B cell (primary cell): ENCODE results near the gene TMBIM1. TPM values are rescaled to one million over a fixed set of nuclear protein-coding genes. Genes with fewer than 3 reads are reported as not detected.

Experiments used
- ATAC-seq: fragments of 200-7000 bp; cut with Tn5 transposase; one replicate; pipeline ENCODE4 v1.10.0; 2021; ENCODE audit warnings: low read depth, mild to moderate bottlenecking, moderate number of reproducible peaks, moderate library complexity
- CTCF ChIA-PET: fragments of 350-600 bp; sonication (Branson Sonifier 250); formaldehyde crosslinking; loops from one replicate; lab custom pipeline; 2021; ENCODE audit warnings: antibody characterized with exemption, inconsistent platforms; lab: Charles Lee
- POLR2A ChIA-PET: fragments of 350-600 bp; sonication (Branson Sonifier 250); formaldehyde crosslinking; loops from one replicate; lab custom pipeline; 2021; ENCODE audit warnings: antibody characterized with exemption; lab: Charles Lee
- DNase-seq: peaks from one replicate; pipeline ENCODE4 v3.0.0; 2013
- H2AFZ ChIP-seq: 2 replicates; pipeline ENCODE4 v1.6.1; 2012; ENCODE audit warnings: mild to moderate bottlenecking, low read depth, low read length; ENCODE audit not compliant: insufficient read depth, poor library complexity, severe bottlenecking
- H3K27ac ChIP-seq, 2 donors: 1 replicate in 1 of 2; 2 replicates in 1 of 2; pipeline ENCODE4 v1.5.1; 2012 to 2013; ENCODE audit warnings: low read length in 2 of 2, mild to moderate bottlenecking in 2 of 2, moderate library complexity in 1 of 2
- H3K27me3 ChIP-seq, 4 experiments: fragments of 200-600 bp in 1 of 4; sonication (generic) in 1 of 4; replicated peaks in 1 of 4; 1 replicate in 2 of 4; 2 replicates in 2 of 4; pipeline versions ENCODE4 v1.6.1 to v1.7.0; 2013 to 2016; ENCODE audit warnings: low read length in 3 of 4, mild to moderate bottlenecking in 2 of 4, mixed read lengths in 1 of 4, moderate library complexity in 1 of 4; ENCODE audit not compliant: insufficient read depth in 4 of 4, control insufficient read depth in 3 of 4; ENCODE audit errors: control extremely low read depth in 1 of 4
- H3K36me3 ChIP-seq, 2 experiments: replicated peaks in 1 of 2; 1 replicate in 1 of 2; 2 replicates in 1 of 2; pipeline versions ENCODE4 v1.6.1 to v1.7.1; 2013; ENCODE audit warnings: low read length in 1 of 2; ENCODE audit not compliant: insufficient read depth in 2 of 2, control insufficient read depth in 1 of 2; ENCODE audit errors: control extremely low read depth in 1 of 2, extremely low read depth in 1 of 2
- H3K4me1 ChIP-seq, 2 donors: fragments of 200-600 bp in 1 of 2; sonication (generic) in 1 of 2; 1 replicate in 1 of 2; 2 replicates in 1 of 2; pipeline versions ENCODE4 v1.5.1 to v1.6.1; 2013 to 2017; ENCODE audit warnings: low read length in 2 of 2; ENCODE audit not compliant: control insufficient read depth in 2 of 2, insufficient read depth in 2 of 2
- H3K4me2 ChIP-seq: replicated peaks from 2 replicates; pipeline ENCODE3; 2012; ENCODE audit warnings: mild to moderate bottlenecking, low read depth, low read length; ENCODE audit not compliant: poor library complexity, severe bottlenecking
- H3K4me3 ChIP-seq, 5 experiments: fragments of 200-600 bp in 1 of 5; sonication (generic) in 1 of 5; 1 replicate in 3 of 5; 2 replicates in 2 of 5; pipeline versions ENCODE4 v1.5.1 to v1.7.0; 2011 to 2016; ENCODE audit warnings: low read length in 4 of 5, mild to moderate bottlenecking in 4 of 5, low read depth in 2 of 5, control low read depth in 1 of 5, moderate library complexity in 1 of 5; ENCODE audit not compliant: insufficient read depth in 1 of 5; ENCODE audit errors: control extremely low read depth in 1 of 5, extremely low read depth in 1 of 5
- H3K79me2 ChIP-seq: fragments of 200-600 bp; sonication (generic); one replicate; pipeline ENCODE4 v1.6.0; 2016; ENCODE audit warnings: low read length; ENCODE audit not compliant: control insufficient read depth, insufficient read depth
- H3K9ac ChIP-seq: fragments of 200-600 bp; sonication (generic); 2 replicates; pipeline ENCODE4 v1.6.1; 2017; ENCODE audit warnings: mild to moderate bottlenecking, low read length, moderate library complexity
- H3K9me3 ChIP-seq, 3 donors: one replicate each; pipeline versions ENCODE4 v1.6.1 to v1.7.1; 2013; ENCODE audit warnings: low read length in 2 of 3; ENCODE audit not compliant: control insufficient read depth in 2 of 3, insufficient read depth in 1 of 3; ENCODE audit errors: control extremely low read depth in 1 of 3
- H4K20me1 ChIP-seq: 2 replicates; pipeline ENCODE4 v1.6.0; 2012; ENCODE audit warnings: mild to moderate bottlenecking, low read length; ENCODE audit not compliant: insufficient read depth, control insufficient read depth, poor library complexity, severe bottlenecking
- H3K27ac Mint-ChIP-seq: one replicate; pipeline ENCODE4 v1.8.0; 2021; ENCODE audit warnings: mixed read lengths
- H3K27me3 Mint-ChIP-seq: one replicate; pipeline ENCODE4 v1.8.0; 2021; ENCODE audit warnings: mixed read lengths
- H3K4me1 Mint-ChIP-seq: one replicate; pipeline ENCODE4 v1.8.0; 2021; ENCODE audit warnings: mixed read lengths
- H3K4me3 Mint-ChIP-seq: one replicate; pipeline ENCODE4 v1.8.0; 2021; ENCODE audit warnings: mixed read lengths
- H3K9me3 Mint-ChIP-seq: one replicate; pipeline ENCODE4 v1.8.0; 2022; ENCODE audit warnings: mixed read lengths; ENCODE audit not compliant: insufficient read depth
- CTCF ChIP-seq: fragments of 200-600 bp; IDR thresholded peaks from one replicate; pipeline ENCODE4 v1.8.0; 2022; ENCODE audit warnings: antibody characterized with exemption, mild to moderate bottlenecking
- EZH2 ChIP-seq: IDR thresholded peaks from 2 replicates; pipeline ENCODE4 v1.6.1; 2012; ENCODE audit warnings: borderline replicate concordance, low read depth, mild to moderate bottlenecking, moderate library complexity, low read length; ENCODE audit not compliant: insufficient read depth, poor library complexity, severe bottlenecking
- WGBS: methylation state at CpG from one replicate; pipeline ENCODE4 v1.1.5; 2013; ENCODE audit warnings: missing lambda C conversion rate; ENCODE audit not compliant: insufficient coverage; 5-methylcytosine and 5-hydroxymethylcytosine counted together
- intact Hi-C: fragments of 100-400 bp; cut with micrococcal nuclease; formaldehyde crosslinking; loops from one replicate; pipeline ENCODE4 v1.10.0; 2022
- polyA plus RNA-seq: library from polyadenylated mRNA; depleted of rRNA; stranded (reverse); fragments of >200 nt; gene quantifications from 2 replicates; pipeline ENCODE4 v1.2.3, GENCODE V29; 2012
- total RNA-seq, 2 donors: library from RNA; stranded (reverse); fragments of 120-200 nt in 1 of 2; gene quantifications; 1 replicate in 1 of 2; 2 replicates in 1 of 2; pipeline versions ENCODE4 v1.2.3 to v1.2.4, GENCODE V29; 2013 to 2022

Gene TMBIM1
- total and polyA plus RNA-seq, 2 donors (not counting 1 experiment from before 2014, with no cell fraction given): 68.7 to 137 TPM

DNA sequence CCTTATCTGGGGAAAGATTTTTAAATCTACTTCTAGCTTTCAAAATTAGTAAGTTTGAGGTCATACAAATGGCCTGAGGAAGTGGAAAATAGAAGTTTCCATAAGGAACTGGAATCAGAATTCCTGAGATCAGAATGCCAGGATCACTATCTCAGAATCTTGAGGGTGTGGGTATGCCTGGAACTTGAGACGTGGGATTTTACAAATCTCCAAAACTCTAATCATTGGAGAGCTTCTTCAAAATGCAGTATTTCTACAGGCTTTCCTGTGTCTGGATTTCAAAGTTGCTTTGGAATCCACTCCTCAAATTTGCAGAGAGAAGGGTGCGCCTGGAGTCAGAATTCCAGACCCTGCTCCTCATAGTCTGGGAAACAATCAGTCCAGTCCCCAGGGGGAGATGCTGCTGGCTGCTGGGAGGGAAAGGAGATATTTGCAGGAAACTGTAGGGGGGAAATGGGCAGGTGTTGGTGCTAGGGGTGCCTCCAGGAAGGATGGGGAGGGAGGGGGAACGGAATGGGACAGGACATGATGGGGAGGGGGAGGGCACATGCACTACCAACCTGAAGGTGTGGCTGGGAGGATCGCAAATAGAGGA is 33.4 kb upstream of the TMBIM1 start:
- intact Hi-C loops: no loop called here
- H2AFZ ChIP-seq: no peak overlapping the region
- H3K27me3 Mint-ChIP-seq: no peaks in the 10 kb centered on the region
- no peak for TF ChIP-seq CTCF
- no peak for TF ChIP-seq EZH2
- H3K79me2 ChIP-seq: no peaks in the 10 kb centered on the region
- POLR2A ChIA-PET: no interaction called here
- no peak overlapping the region for H3K4me3 ChIP-seq
- ATAC-seq: no peak
- H3K4me3 Mint-ChIP-seq: peak overlapping the region; percentile 41
- peaks cover 46 to 48% of the 10 kb centered on the region in 2 donors for H3K4me1 ChIP-seq
- no CpG with 5 or more reads among the region's 4 CpGs for WGBS
- no peak overlapping the region for H3K4me2 ChIP-seq
- no peaks in the 10 kb centered on the region for H4K20me1 ChIP-seq
- H3K9me3 Mint-ChIP-seq: no peaks in the 10 kb centered on the region
- H3K9ac ChIP-seq: no peak overlapping the region
- peaks cover 0 to 4% (median 0%) of the 10 kb centered on the region in 3 donors for H3K9me3 ChIP-seq
- CTCF ChIA-PET: interaction anchor here (1.4 to 2.2 kb wide), 2 partner anchors 24 to 31 kb away, joined by 4 to 5 read pairs; partner anchors contain the start of gene CATIP
- no peak overlapping the region for H3K27ac ChIP-seq
- no peaks in the 10 kb centered on the region for H3K36me3 ChIP-seq
- no peak overlapping the region for H3K27ac Mint-ChIP-seq
- no peak for DNase-seq
- peaks cover 47% of the 10 kb centered on the region for H3K4me1 Mint-ChIP-seq
- H3K27me3 ChIP-seq: peaks cover 0 to 11% (median 5%) of the 10 kb centered on the region in 4 experiments
